MM.1S (cell line): Measurements from ENCODE around the gene NOSIP.

Source experiments
- DNase-seq: peaks from one replicate; pipeline ENCODE4 v3.0.0-alpha.2; 2015
- H2AFZ ChIP-seq: fragments of 300-600 bp; sonication (generic); 2 replicates; pipeline ENCODE4 v1.6.0; 2016; ENCODE audit warnings: antibody characterized with exemption, low read length
- H3F3A ChIP-seq: fragments of 300-600 bp; sonication (generic); 2 replicates; pipeline ENCODE4 v1.6.1; 2016; ENCODE audit warnings: mild to moderate bottlenecking, antibody characterized with exemption, low read length, moderate library complexity, mixed read lengths; ENCODE audit not compliant: insufficient read depth
- H3K27ac ChIP-seq: fragments of 300-600 bp; sonication (generic); 2 replicates; pipeline ENCODE4 v1.5.1; 2016; ENCODE audit warnings: mild to moderate bottlenecking, low read length
- H3K27me3 ChIP-seq: fragments of 300-600 bp; sonication (generic); replicated peaks from 2 replicates; pipeline ENCODE4 v1.6.0; 2016; ENCODE audit warnings: low read length; ENCODE audit not compliant: insufficient read depth
- H3K36me3 ChIP-seq: fragments of 300-600 bp; sonication (generic); replicated peaks from 2 replicates; pipeline ENCODE4 v1.6.1; 2016; ENCODE audit warnings: mild to moderate bottlenecking, low read length, mixed read lengths; ENCODE audit not compliant: insufficient read depth
- H3K4me1 ChIP-seq: fragments of 300-600 bp; sonication (generic); 2 replicates; pipeline ENCODE4 v1.6.1; 2016; ENCODE audit warnings: low read length, mixed read lengths
- H3K4me2 ChIP-seq: fragments of 300-600 bp; sonication (generic); 2 replicates; pipeline ENCODE4 v1.6.0; 2016; ENCODE audit warnings: low read depth, low read length
- H3K4me3 ChIP-seq: fragments of 300-600 bp; sonication (generic); 2 replicates; pipeline ENCODE4 v1.5.1; 2016; ENCODE audit warnings: low read length, mixed read lengths
- H3K79me2 ChIP-seq: fragments of 300-600 bp; sonication (generic); 2 replicates; pipeline ENCODE4 v1.6.1; 2016; ENCODE audit warnings: mixed run types, low read length, mixed read lengths
- H3K9ac ChIP-seq: fragments of 300-600 bp; sonication (generic); 2 replicates; pipeline ENCODE4 v1.6.1; 2016; ENCODE audit warnings: low read length, mixed read lengths
- H3K9me2 ChIP-seq: fragments of 300-600 bp; sonication (generic); replicated peaks from 2 replicates; pipeline ENCODE4 v1.6.1; 2016; ENCODE audit warnings: mild to moderate bottlenecking, low read length, mixed read lengths; ENCODE audit not compliant: insufficient read depth
- H3K9me3 ChIP-seq: fragments of 300-600 bp; sonication (generic); replicated peaks from 2 replicates; pipeline ENCODE4 v1.6.1; 2016; ENCODE audit warnings: mild to moderate bottlenecking, low read length, mixed read lengths; ENCODE audit not compliant: insufficient read depth
- H4K20me1 ChIP-seq: fragments of 300-600 bp; sonication (generic); 2 replicates; pipeline ENCODE4 v1.6.1; 2016; ENCODE audit warnings: mild to moderate bottlenecking, low read length, moderate library complexity, mixed read lengths; ENCODE audit not compliant: insufficient read depth
- EZH2 ChIP-seq: fragments of 300-600 bp; sonication (generic); optimal IDR thresholded peaks from 2 replicates; pipeline ENCODE3; 2017; ENCODE audit warnings: low read depth, mild to moderate bottlenecking, antibody characterized with exemption, low read length, mixed read lengths
- EZH2phosphoT487 ChIP-seq: fragments of 300-600 bp; sonication (generic); IDR thresholded peaks from 2 replicates; pipeline ENCODE4 v1.6.1; 2018; ENCODE audit warnings: antibody characterized with exemption, low read length
- TF ChIP-seq, protein P1 (sequence below): fragments of 300-600 bp; sonication (generic); IDR thresholded peaks from 2 replicates; pipeline ENCODE4 v1.5.1; 2016; ENCODE audit warnings: antibody characterized with exemption, low read length, mixed read lengths

Gene NOSIP

DNA sequence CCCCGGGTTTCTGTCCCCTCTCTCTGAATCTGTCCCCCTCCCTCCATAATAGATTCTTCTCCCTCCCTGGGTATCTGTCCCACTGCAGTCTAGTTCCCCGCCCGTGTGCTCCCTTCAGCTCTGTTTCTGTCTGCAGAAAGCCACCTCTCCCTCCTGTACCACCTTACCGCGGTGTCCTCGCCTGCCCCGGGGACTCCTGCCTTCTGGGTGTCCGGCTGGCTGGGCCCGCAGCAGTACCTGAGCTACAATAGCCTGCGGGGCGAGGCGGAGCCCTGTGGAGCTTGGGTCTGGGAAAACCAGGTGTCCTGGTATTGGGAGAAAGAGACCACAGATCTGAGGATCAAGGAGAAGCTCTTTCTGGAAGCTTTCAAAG lies 66.6 kb downstream of the NOSIP start:
- Histone ChIP-seq H3K4me2 (peak overlapping the region; percentile 96; the same call in 1 of the 2 replicates), H3K9ac (no peak overlapping the region)

DNA sequence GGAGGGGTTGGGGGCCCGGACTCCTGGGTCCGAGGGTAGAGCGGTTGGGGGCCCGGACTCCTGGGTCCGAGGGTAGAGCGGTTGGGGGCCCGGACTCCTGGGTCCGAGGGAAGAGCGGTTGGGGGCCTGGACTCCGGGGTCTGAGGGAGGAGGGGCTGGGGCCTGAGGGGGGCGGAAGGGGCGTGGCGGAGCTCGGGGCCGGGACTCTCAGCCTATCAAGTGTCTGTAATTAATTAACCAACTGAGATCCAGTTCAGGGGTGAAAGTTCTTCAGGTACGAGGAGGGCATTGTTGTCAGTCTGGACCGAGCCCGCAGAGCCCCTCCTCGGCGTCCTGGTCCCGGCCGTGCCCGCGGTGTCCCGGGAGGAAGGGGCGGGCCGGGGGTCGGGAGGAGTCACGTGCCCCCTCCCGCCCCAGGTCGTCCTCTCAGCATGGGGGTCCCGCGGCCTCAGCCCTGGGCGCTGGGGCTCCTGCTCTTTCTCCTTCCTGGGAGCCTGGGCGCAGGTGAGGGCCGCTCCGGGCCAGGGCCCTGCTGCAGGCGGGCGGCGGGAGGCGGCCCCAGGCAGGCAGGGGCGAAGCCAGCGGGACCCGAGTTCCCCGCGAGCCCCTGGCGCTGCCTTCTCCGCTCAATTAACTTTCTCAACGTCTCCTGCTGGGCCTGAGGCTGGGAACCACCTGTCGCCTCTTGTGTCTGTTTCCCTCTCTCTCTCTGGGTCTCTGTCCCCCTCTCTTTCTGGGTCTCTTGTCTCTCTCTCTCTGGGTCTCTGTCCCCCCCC lies 67.2 kb downstream of the NOSIP start:
- Histone ChIP-seq H4K20me1 (no peaks in the 10 kb centered on the region), H2AFZ (peak overlapping the region; percentile 72; the same call in 1 of the 2 replicates), H3K9ac (peak overlapping the region; percentile 31; the same call in 1 of the 2 replicates), H3K79me2 (no peaks in the 10 kb centered on the region), H3K4me3 (peak overlapping the region; percentile 54), H3K9me3 (no peaks in the 10 kb centered on the region), H3K27ac (no peak overlapping the region), H3K9me2 (no peaks in the 10 kb centered on the region), H3F3A (no peaks in the 10 kb centered on the region), H3K4me1 (no peaks in the 10 kb centered on the region), H3K4me2 (peak overlapping the region; percentile 96), H3K27me3 (peaks cover 73% of the 10 kb centered on the region), H3K36me3 (no peaks in the 10 kb centered on the region)
- TF ChIP-seq EZH2phosphoT487 (no peak), EZH2 (no peak)
- TF ChIP-seq, protein P1, sequence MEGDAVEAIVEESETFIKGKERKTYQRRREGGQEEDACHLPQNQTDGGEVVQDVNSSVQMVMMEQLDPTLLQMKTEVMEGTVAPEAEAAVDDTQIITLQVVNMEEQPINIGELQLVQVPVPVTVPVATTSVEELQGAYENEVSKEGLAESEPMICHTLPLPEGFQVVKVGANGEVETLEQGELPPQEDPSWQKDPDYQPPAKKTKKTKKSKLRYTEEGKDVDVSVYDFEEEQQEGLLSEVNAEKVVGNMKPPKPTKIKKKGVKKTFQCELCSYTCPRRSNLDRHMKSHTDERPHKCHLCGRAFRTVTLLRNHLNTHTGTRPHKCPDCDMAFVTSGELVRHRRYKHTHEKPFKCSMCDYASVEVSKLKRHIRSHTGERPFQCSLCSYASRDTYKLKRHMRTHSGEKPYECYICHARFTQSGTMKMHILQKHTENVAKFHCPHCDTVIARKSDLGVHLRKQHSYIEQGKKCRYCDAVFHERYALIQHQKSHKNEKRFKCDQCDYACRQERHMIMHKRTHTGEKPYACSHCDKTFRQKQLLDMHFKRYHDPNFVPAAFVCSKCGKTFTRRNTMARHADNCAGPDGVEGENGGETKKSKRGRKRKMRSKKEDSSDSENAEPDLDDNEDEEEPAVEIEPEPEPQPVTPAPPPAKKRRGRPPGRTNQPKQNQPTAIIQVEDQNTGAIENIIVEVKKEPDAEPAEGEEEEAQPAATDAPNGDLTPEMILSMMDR: no peak
- no peak for DNase-seq

More for the DNA sequence above, 66.6 kb downstream of the NOSIP start:
- no peak for DNase-seq
- no peaks in the 10 kb centered on the region for H3F3A ChIP-seq
- H3K4me3 ChIP-seq: peak overlapping the region; percentile 54; the same call in 1 of the 2 replicates
- peaks cover 77% of the 10 kb centered on the region for H3K27me3 ChIP-seq
- H3K4me1 ChIP-seq: no peaks in the 10 kb centered on the region
- TF ChIP-seq EZH2: no peak
- H2AFZ ChIP-seq: no peak overlapping the region
- H3K36me3 ChIP-seq: no peaks in the 10 kb centered on the region
- H4K20me1 ChIP-seq: no peaks in the 10 kb centered on the region
- H3K27ac ChIP-seq: no peak overlapping the region
- H3K9me2 ChIP-seq: no peaks in the 10 kb centered on the region
- no peaks in the 10 kb centered on the region for H3K79me2 ChIP-seq
- H3K9me3 ChIP-seq: no peaks in the 10 kb centered on the region

DNA sequence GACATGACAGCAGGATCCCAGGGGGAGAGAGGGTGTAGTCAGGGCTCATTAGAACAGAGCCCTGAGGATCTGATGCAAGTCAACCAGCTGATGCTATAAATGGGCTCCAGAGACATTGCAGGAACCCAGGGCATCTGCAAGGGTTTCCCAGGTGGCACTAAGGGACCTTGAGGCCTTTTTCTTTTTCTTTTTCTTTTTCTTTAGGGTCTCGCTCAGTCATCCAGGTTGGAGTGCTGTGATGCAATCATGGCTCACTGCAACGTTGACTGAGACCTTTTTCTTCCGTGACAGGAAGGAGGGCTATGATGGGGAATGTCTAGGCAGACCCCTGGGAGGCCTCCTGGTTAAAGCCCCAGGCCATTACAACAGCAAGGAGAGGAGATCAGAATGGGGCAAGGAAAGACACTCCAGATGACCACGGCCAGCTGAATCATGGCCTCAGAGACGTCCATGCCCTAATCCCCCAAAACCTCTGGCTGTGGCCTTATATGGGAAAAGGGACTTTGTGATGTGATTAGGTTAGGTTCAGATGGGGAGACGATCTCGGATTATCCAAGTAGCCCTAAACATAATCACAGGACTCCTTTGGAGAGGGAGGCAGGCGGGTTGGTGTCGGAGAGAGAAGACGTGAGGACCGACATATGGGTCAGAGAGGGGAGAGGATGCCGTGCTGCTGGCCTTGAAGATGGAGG lies 72.4 kb downstream of the NOSIP start:
- Histone ChIP-seq H3K9me2 (no peaks in the 10 kb centered on the region), H3F3A (no peaks in the 10 kb centered on the region), H3K79me2 (no peaks in the 10 kb centered on the region), H4K20me1 (no peaks in the 10 kb centered on the region), H3K27me3 (peaks cover 31% of the 10 kb centered on the region), H3K36me3 (no peaks in the 10 kb centered on the region), H3K4me1 (no peaks in the 10 kb centered on the region), H3K9me3 (no peaks in the 10 kb centered on the region), H3K9ac (no peak overlapping the region), H3K4me3 (no peak overlapping the region), H3K4me2 (no peak overlapping the region), H2AFZ (no peak overlapping the region), H3K27ac (no peak overlapping the region)
- DNase-seq: no peak
- no peak for TF ChIP-seq EZH2phosphoT487
- TF ChIP-seq, protein P1: no peak
- TF ChIP-seq EZH2: no peak
